HG02870 (cell line): ENCODE results near the gene CALY.
A peak's percentile ranks its signal among the peaks of the same experiment; 100 is the strongest.
"Not testable (repeated sequence)": the region's sequence is repeated elsewhere in the genome, so short reads cannot be mapped to it uniquely, and the experiment has no call there.

Experiments
- ATAC-seq: cut with Tn5 transposase; IDR thresholded peaks from one replicate; pipeline ENCODE4 v1.9.1; 2021; ENCODE audit warnings: mild to moderate bottlenecking, moderate library complexity; ENCODE audit not compliant: unreplicated experiment

CALY gene, protein sequence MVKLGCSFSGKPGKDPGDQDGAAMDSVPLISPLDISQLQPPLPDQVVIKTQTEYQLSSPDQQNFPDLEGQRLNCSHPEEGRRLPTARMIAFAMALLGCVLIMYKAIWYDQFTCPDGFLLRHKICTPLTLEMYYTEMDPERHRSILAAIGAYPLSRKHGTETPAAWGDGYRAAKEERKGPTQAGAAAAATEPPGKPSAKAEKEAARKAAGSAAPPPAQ

GRCh38 chr10:133336577-133337369, at the start of gene CALY:
CALY (minus strand) TSS chr10:133336896; CDS start chr10:133328989, 7,907 bp downstream.
- ATAC-seq, result no peak

GRCh38 chr10:133385214-133385613, 48.5 kb upstream of the CALY start:
- ATAC-seq, result no peak

DNA sequence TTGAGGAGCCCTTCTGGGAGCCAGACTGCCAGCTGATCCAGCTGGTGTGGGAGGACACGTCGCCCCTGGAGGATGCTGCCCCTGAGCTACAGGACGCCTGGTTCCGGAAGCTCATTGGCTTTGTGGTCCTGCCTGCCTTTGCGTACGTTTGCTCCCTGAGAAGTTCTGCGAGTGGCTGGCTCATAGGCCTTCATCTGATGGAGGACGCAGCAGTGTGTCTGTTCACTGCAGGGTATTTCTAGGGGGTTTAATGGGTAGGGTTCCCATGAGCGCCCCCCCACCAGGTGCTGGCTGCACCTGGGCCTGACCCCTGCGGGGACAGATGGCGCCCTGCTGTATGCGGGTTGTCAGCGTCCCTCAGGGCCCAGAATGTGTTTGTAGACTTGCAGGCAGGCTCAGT, 47.4 kb upstream of the CALY start:
- no peak for ATAC-seq

DNA sequence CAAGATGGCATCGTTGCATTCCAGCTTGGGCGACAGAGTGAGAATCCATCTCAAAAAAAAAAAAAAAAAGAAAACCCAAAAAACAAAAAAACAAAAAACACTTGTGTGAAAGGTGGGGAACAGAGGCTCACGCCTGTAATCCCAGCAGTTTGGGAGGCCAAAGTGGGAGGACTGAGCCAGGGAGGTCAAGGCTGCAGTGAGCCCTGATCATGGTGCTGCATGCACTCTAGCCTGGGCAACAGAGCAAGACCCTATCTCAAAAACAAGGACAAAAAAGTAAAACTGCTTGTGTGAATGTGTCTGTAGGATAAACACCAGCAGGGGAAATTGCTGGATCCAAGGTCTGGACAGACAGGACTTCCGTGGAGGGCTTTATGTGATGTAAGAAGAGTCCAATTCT, 46.9 kb upstream of the CALY start:
- no peak for ATAC-seq

GRCh38 chr10:133381036-133381435, 44.3 kb upstream of the CALY start:
- ATAC-seq, result no peak

- ATAC-seq, result no peak
Observed at GRCh38 chr10:133379801-133380666, 43.3 kb upstream of the CALY start.

DNA sequence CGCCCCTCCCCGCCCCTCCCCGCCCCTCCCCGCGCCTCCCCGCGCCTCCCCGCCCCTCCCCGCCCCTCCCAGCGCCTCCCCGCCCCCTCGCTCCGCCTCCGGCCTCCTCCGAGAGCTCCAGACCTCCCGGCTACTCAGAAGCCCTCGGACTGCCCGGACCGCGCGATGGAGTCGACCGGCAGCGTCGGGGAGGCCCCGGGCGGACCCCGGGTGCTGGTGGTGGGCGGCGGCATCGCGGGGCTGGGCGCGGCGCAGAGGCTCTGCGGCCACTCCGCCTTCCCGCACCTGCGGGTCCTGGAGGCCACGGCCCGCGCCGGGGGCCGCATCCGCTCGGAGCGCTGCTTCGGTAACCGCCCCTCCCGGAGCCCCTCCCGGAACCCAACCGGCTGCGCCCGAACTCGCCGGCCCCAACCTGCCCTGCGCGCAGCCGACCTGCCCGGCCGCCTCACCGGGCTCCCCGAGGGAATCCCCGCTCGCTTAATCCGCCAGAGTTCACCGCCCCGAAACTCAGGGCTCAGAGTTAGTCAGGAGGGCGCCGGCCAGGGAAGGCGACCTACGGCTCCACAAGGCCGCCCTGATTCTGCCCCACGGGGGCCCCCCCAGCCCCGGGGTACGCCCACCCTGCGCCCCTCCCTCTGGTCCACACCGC, 42.6 kb upstream of the CALY start, which contains the start of gene PAOX:
Gene PAOX (plus strand): TSS at position 111 of the 649 bp plus-strand sequence. CDS start 55 bp downstream, at position 166.
- ATAC-seq, result peak; percentile 54

- peak; percentile 31 for ATAC-seq
Observed at GRCh38 chr10:133378251-133379096, 41.8 kb upstream of the CALY start.

DNA sequence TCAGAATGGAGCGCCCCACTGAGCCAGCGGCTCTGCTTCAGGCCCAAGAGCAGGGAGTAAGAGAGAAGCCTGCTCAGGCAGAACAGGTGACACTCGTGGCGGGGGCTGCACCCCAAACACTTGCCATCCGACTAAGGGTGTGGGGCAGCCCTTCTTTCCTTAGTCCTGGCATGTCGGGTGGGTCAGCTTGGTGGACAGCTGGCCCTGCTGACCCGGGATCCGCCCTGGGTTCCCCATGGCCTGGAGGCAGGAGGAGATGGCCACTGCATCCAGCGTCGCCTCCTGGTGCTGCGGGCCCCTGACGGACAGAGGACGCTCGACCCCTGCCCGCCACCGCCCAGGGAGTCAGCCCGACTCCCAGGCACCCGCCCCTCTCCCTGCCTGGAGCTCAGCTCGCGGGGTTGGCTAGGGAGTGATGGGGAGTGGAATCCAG, 41.1 kb upstream of the CALY start:
- ATAC-seq, result no peak

DNA sequence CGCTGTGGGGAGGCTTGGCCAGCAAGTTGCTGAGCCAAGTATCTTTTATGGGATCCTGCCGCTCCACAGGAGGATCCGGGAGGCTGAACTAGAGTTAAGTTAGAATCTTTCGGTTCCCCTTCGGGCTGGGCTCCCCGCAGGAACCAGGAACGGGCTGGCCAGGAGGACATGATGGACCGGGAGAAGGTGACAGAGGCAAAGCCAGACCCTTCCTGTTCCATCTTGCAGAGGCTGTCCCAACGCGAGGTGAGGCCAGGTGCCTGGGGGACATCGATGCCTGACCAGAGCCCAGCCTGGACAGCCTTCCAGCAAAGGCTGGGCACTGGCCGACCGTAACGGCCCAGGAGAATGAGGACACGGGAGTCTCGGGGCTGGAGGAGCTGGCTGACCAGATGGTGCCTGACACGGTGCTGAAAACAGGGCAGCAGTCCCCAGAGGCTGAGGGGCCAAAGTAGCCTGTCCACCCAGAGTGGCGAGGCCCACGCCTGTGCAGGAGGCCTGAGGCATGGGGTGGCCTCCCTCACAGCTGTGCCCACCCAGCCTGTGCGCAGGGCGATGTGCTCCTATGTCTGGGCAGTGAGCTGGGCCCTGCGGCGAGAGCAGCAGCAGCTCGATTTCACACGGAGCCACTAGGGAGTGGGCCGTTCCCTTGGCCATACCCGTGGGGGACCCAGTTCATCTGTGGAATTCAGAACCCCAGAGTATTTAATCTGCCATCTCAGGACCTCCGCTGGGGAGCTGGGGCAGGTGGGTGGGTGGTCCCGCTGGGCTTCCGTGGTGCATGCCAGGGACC, 40.5 kb upstream of the CALY start:
- no peak for ATAC-seq

- ATAC-seq, result not testable (repeated sequence)
Observed at GRCh38 chr10:133376183-133376582, 39.5 kb upstream of the CALY start.

DNA sequence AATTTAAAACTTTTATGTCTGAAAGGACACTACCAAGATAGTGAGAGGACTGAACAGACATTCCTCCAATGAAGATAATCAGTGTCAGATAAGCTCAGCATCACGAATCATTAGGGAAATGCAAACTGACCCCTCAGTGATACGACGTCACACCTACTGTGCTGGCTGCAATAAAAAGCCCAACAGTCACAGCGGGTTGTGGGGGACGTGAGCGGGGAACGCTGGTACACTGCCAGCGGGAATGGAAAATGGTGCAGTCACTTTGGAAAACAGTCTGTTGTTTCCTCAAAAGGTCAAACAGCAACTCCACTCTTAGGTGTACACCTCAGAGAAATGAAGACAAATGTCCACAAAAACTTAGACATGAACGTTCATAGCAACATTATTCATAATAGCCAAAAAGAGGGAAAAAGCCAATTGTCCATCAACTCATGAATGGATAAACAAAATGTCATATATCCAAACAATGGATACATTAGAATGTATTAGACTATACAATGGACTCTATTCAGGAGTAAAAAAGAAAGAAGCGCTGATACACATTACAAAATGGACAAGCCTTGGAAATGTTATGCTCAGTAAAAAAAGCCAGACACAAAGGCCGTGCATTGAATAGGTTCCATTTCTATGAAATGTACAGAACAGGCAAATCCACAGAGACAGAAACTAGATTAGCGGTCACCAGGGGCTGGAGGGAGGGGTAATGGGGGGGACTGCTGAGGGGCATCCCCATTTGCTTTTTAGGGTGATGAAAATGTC, 38.8 kb upstream of the CALY start:
- ATAC-seq, result no peak

DNA sequence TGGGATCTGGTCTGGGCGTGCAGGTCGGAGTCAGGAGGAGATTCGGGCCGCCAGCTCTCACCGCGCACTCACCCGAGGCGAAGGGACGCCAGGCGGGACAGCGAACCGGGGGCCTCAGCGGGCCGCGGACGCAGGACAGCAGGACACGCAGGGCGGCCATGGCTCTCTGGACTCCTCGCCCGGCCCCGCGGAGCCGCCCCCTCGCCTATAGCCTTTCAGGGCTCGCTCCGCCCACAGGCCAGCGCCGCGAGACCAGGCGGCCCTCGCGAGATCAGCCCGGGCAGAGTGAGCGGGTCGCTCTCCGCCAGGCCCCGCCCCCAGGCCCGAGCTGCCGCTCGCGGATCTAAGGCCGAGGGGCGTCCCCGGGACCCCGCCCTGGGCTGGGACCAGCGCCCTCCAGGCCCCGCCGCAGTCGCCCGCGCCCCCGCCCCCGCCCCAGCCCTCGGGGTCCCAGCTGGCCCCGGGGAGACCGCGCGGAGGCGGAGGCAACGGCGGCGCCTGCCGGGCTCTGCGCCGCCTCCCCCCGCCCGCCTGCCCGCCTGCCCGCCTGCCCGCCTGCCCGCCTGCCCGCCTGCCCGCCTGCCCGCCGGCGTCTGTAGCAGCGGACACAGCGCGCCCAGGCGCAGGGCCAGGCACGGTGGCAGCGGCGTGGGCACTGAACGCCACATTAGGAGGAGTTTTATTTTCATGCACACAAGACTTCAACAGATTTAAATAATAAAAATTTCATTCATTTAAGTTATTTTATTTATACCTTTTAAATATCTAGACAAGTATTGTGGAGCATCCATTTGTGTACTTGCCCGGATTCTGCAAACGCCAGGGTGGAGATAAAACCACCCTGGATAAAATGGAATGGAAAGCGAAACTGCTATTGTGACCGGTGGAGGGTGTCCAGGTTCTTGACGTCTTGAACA, 36.7 kb upstream of the CALY start, which contains the start of gene ECHS1:
Gene ECHS1 (minus strand): TSS at position 181 of the 917 bp plus-strand sequence. CDS start 21 bp downstream, at position 160.
- ATAC-seq, result peak; percentile 98

DNA sequence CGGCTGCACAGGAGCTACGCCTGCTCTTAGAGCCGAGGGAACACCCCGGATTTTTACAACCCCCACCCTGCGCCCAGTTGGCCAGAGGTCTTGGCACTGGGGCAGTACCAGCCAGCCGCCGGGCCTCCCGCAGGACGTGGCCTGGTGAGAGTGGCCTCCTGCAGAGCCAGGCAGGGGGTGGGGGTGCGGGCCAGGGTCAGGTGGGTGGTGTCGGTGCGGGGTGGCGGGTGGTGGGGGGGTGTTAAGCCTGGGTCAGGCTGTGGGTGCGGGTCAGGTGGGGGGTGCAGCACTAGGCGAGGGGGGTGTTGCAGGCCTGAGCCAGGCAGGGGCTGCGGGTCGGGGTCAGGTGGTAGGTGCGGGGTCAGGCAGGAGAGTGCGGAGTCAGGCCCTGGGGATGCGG, 35.8 kb upstream of the CALY start:
- no peak for ATAC-seq

DNA sequence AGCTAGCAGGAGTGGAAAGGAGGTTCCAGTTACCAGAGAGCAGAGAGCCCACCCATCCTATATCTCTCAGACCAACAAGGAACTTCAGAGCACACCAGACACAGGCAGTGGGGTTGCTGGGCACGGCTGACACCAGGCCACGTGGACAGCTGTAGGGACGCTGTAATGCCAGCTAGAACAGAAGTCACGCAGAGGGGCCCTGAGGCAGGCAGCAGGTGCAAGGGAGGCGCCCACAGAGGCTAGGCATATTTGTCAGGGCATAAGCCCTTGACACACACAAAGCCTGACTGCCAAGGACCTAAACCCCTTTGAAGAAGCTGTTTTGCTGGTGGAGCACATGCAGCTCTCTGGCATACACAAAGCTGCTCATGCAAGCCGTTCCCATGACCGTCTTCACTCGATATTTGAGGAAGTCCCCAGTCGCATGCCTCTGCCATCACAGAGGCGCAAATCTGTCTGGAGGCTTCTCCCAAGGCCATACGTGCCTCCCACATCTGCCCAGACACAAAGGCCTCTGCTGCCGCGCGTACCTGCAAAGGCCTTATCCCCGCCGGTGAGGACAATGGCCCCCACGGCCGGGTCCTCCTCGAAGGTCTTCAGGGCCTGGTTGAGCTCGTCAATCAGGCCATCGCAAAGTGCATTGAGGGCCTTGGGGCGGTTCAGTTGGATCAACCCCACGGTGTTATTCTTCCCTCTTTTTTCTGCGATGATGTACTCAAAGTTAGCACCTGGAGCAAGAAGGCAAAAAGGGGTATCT, 33.5 kb upstream of the CALY start:
- ATAC-seq, result no peak

DNA sequence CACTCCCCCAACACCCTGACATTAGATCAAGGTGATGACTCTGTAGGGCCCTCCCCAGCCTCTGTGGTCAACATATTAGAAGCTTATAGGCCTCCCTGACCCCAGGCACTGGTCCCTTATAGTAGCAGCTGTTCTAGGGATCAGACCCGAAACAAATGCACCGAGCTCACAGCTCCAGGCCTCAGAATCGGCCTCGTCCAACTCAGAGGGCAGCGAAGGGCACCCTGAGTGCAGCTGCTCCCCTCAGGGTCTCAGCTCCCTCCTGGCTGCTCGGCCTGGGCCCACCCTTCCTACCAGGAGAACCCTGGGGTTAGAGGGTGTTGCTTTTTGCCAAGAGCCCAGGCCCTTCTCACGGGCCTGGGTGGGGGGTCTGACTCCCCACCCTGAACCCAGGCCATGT, 31.5 kb upstream of the CALY start:
- ATAC-seq, result no peak
